SK-N-MC (cell line): ENCODE measurements around the gene CDKN1A.
A peak's percentile ranks its signal among the peaks of the same experiment; 100 is the strongest.

Source experiments
- DNase-seq: peaks from one replicate; pipeline ENCODE4 v3.0.0-alpha.2; 2011; ENCODE audit warnings: low read depth, low spot score
- H3K27ac ChIP-seq: fragments of 200-600 bp; sonication (generic); 2 replicates; pipeline ENCODE4 v1.5.1; 2016; ENCODE audit warnings: mixed run types
- H3K36me3 ChIP-seq: fragments of 200-600 bp; sonication (generic); 2 replicates; pipeline ENCODE4 v1.6.1; 2017; ENCODE audit warnings: antibody characterized with exemption, low read length, mixed read lengths; ENCODE audit not compliant: insufficient read depth
- H3K4me3 ChIP-seq: fragments of 200-600 bp; sonication (generic); 2 replicates; pipeline ENCODE4 v1.5.1; 2016
- H3K9ac ChIP-seq: fragments of 200-600 bp; sonication (generic); 2 replicates; pipeline ENCODE4 v1.8.0; 2017; ENCODE audit warnings: mixed run types, mixed read lengths; ENCODE audit not compliant: insufficient read length
- H3K9me3 ChIP-seq: fragments of 200-600 bp; sonication (generic); 2 replicates; pipeline ENCODE4 v1.6.1; 2017; ENCODE audit warnings: low read depth, mild to moderate bottlenecking, antibody characterized with exemption, low read length, moderate library complexity, mixed read lengths
- EZH2 ChIP-seq: fragments of 200-600 bp; sonication (generic); IDR thresholded peaks from one replicate; pipeline ENCODE4 v1.6.1; 2017; ENCODE audit warnings: antibody characterized with exemption
- FOXP2 ChIP-seq: optimal IDR thresholded peaks from 2 replicates; pipeline ENCODE3; 2011; ENCODE audit warnings: mild to moderate bottlenecking, moderate library complexity; ENCODE audit not compliant: insufficient read depth; ENCODE audit errors: extremely low read length, control extremely low read depth
- POLR2AphosphoS5 ChIP-seq: IDR thresholded peaks from 2 replicates; pipeline ENCODE4 v1.6.1; 2012; ENCODE audit warnings: mild to moderate bottlenecking, low read depth, low read length, borderline replicate concordance

The CDKN1A gene

DNA sequence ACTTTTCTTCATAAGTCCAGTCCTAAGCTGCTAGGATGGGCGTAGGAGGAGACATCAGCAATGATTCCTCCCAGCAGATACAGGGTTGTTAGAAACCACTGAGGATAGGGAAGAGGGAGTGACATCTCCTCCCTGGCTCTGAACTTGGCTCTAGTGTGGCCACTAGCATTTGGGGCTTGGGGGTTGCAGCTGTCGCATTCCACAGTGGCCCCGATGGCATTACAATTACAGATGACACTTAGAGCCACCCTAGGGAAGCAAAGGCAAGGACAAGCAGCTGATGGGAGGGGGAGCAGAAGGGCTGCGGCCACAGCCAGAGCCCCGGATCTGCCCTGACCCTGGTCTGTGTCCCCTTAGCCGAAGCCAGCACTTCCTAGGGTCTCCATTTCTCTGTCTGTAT lies 9.5 kb upstream of the CDKN1A start:
- H3K27ac ChIP-seq, result no peak overlapping the region

DNA sequence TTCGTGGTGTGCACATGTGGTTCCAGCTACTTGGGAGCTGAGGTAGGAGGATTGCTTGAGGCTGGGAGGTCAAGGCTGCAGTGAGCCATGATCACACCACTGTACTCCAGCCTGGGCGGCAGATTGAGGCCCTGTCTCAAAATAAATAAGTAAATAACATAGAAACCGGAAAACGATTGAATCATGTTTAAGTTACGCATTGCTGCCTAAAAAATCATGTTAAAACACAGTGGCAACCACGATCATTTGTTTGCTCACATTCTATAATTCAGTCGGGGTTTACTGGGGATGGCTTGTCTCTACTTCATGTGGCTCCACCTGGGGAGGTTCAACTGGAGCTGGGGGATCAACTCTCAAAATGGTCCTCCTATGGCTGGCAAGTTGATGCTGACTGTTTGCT lies 8.2 kb upstream of the CDKN1A start:
- Histone ChIP-seq H3K9me3 (no peaks in the 10 kb centered on the region), H3K4me3 (no peak overlapping the region), H3K36me3 (no peaks in the 10 kb centered on the region), H3K27ac (no peak overlapping the region), H3K9ac (no peak overlapping the region)
- TF ChIP-seq FOXP2 (no peak), EZH2 (no peak), POLR2AphosphoS5 (no peak)
- DNase-seq, result no peak

More for the DNA sequence above, 9.5 kb upstream of the CDKN1A start:
- Histone ChIP-seq H3K9ac (no peak overlapping the region), H3K9me3 (no peaks in the 10 kb centered on the region), H3K4me3 (no peak overlapping the region), H3K36me3 (no peaks in the 10 kb centered on the region)
- no peak for TF ChIP-seq FOXP2
- no peak for TF ChIP-seq POLR2AphosphoS5
- DNase-seq, result no peak

GRCh38 chr6:36671687-36672375 lies 6.7 kb upstream of the CDKN1A start:
- TF ChIP-seq POLR2AphosphoS5 (no peak), EZH2 (no peak), FOXP2 (no peak)
- Histone ChIP-seq H3K27ac (no peak overlapping the region), H3K9ac (no peak overlapping the region), H3K4me3 (no peak overlapping the region), H3K36me3 (no peaks in the 10 kb centered on the region), H3K9me3 (no peaks in the 10 kb centered on the region)
- DNase-seq, result no peak

DNA sequence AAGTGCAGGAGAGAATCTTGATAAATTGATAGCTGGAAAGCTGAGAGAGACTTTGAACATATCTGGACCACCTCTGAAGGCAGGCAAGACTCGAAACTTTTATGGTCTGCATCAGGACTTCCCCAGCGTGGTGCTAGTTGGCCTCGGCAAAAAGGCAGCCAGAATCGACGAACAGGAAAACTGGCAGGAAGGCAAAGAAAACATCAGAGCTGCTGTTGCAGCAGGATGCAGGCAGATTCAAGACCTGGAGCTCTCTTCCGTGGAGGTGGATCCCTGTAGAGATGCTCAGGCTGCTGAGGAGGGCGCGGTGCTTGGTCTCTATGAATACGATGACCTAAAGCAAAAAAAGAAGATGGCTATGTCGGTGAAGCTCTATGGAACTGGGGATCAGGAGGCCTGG lies 4.6 kb upstream of the CDKN1A start:
- no peak overlapping the region for H3K27ac ChIP-seq
- DNase-seq, result no peak
- H3K36me3 ChIP-seq, result no peaks in the 10 kb centered on the region
- no peak for TF ChIP-seq EZH2
- no peak overlapping the region for H3K4me3 ChIP-seq
- H3K9me3 ChIP-seq, result no peaks in the 10 kb centered on the region
- H3K9ac ChIP-seq, result no peak overlapping the region

GRCh38 chr6:36674942-36675341 lies 3.6 kb upstream of the CDKN1A start:
- no peak for DNase-seq
- H3K4me3 ChIP-seq, result no peak overlapping the region
- no peak overlapping the region for H3K9ac ChIP-seq

DNA sequence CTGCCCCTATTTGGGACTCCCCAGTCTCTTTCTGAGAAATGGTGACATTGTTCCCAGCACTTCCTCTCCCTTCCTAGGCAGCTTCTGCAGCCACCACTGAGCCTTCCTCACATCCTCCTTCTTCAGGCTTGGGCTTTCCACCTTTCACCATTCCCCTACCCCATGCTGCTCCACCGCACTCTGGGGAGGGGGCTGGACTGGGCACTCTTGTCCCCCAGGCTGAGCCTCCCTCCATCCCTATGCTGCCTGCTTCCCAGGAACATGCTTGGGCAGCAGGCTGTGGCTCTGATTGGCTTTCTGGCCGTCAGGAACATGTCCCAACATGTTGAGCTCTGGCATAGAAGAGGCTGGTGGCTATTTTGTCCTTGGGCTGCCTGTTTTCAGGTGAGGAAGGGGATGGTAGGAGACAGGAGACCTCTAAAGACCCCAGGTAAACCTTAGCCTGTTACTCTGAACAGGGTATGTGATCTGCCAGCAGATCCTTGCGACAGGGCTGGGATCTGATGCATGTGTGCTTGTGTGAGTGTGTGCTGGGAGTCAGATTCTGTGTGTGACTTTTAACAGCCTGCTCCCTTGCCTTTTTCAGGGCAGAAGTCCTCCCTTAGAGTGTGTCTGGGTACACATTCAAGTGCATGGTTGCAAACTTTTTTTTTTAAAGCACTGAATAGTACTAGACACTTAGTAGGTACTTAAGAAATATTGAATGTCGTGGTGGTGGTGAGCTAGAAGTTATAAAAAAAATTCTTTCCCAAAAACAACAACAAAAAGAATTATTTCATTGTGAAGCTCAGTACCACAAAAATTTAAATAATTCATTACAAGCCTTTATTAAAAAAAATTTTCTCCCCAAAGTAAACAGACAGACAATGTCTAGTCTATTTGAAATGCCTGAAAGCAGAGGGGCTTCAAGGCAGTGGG lies 2.1 kb upstream of the CDKN1A start:
- TF ChIP-seq EZH2, result no peak
- TF ChIP-seq FOXP2, result no peak
- TF ChIP-seq POLR2AphosphoS5, result no peak

More at GRCh38 chr6:36674942-36675341, 3.6 kb upstream of the CDKN1A start:
- TF ChIP-seq POLR2AphosphoS5 (no peak), EZH2 (no peak), FOXP2 (no peak)
- H3K27ac ChIP-seq, result no peak overlapping the region
- H3K9me3 ChIP-seq, result no peaks in the 10 kb centered on the region
- H3K36me3 ChIP-seq, result no peaks in the 10 kb centered on the region

GRCh38 chr6:36677059-36677749 lies 1.3 kb upstream of the CDKN1A start:
- H3K9ac ChIP-seq, result no peak overlapping the region
- no peak for DNase-seq
- TF ChIP-seq EZH2 (no peak), POLR2AphosphoS5 (no peak), FOXP2 (no peak)
- no peak overlapping the region for H3K27ac ChIP-seq
- no peaks in the 10 kb centered on the region for H3K9me3 ChIP-seq
- no peak overlapping the region for H3K4me3 ChIP-seq
- no peaks in the 10 kb centered on the region for H3K36me3 ChIP-seq

More for the DNA sequence above, 2.1 kb upstream of the CDKN1A start:
- H3K9me3 ChIP-seq, result no peaks in the 10 kb centered on the region
- DNase-seq, result no peak
- no peak overlapping the region for H3K27ac ChIP-seq
- no peak overlapping the region for H3K4me3 ChIP-seq
- no peak overlapping the region for H3K9ac ChIP-seq
- H3K36me3 ChIP-seq, result no peaks in the 10 kb centered on the region

DNA sequence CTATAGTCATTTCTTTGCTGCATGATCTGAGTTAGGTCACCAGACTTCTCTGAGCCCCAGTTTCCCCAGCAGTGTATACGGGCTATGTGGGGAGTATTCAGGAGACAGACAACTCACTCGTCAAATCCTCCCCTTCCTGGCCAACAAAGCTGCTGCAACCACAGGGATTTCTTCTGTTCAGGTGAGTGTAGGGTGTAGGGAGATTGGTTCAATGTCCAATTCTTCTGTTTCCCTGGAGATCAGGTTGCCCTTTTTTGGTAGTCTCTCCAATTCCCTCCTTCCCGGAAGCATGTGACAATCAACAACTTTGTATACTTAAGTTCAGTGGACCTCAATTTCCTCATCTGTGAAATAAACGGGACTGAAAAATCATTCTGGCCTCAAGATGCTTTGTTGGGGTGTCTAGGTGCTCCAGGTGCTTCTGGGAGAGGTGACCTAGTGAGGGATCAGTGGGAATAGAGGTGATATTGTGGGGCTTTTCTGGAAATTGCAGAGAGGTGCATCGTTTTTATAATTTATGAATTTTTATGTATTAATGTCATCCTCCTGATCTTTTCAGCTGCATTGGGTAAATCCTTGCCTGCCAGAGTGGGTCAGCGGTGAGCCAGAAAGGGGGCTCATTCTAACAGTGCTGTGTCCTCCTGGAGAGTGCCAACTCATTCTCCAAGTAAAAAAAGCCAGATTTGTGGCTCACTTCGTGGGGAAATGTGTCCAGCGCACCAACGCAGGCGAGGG lies 594 bp upstream of the CDKN1A start:
- TF ChIP-seq FOXP2 (no peak), EZH2 (no peak), POLR2AphosphoS5 (no peak)
- DNase-seq, result no peak
- Histone ChIP-seq H3K27ac (no peak overlapping the region), H3K9me3 (no peaks in the 10 kb centered on the region), H3K36me3 (no peaks in the 10 kb centered on the region), H3K9ac (no peak overlapping the region), H3K4me3 (peak overlapping the region; percentile 75)
